GM23248 (cell line): ENCODE results near the gene DOC2B.

Experiments
- EZH2 ChIP-seq: fragments of 200-600 bp; sonication (generic); IDR thresholded peaks from 2 replicates; pipeline ENCODE4 v1.6.1; 2018; ENCODE audit warnings: antibody characterized with exemption, mild to moderate bottlenecking; ENCODE audit not compliant: insufficient read depth, poor library complexity, severe bottlenecking
- EZH2phosphoT487 ChIP-seq: fragments of 200-600 bp; sonication (generic); IDR thresholded peaks from 2 replicates; pipeline ENCODE4 v1.6.1; 2018; ENCODE audit warnings: antibody characterized with exemption, moderate library complexity, mild to moderate bottlenecking, low read depth; ENCODE audit not compliant: insufficient read depth

DNA sequence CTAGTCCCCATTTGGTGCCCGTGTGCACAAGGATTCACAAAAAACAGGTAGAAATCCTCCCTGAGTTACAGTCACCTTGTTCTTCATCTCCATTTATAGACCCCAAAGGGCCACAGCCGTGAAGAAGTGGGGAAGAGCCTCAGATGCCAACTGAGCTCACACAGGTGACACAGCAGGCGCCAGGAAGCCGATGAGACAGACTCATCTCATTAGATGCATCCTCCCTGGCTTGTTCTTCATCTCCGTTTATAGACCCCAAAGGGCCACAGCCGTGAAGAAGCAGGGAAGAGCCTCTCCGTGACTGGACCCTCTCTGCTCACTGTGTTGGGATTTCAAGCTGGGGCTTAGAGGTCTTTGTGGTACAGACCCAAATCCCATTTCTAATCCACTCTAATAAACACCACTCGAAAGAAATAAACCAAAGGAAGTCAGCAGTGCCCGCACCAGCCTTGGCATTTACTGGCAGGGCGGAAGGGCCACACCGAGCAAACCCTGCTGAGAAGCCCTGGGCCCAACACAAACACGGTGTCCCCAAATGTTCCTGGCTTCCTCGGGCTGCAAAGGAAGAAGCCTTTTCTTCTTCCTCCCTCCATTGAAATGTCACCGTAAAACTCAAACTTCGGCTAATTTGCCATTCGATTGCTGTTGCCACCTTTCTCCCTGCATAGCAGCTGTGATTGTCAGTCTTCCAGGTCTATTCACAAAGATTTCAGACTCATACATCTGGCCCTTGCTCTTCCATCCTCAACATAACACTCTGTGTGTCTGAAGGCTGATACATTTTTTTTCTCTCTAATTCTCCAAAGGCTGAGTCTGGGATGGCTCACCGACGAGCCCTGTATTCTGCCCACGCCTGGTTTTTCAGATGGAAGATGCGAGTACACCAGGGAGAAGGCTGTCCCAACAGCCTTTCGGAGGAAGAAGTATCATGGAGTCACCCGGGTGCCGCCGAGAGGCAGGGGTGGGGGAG, 44.9 kb upstream of the DOC2B start:
- TF ChIP-seq EZH2phosphoT487 (no peak), EZH2 (no peak)
